GM18502 (cell line): ENCODE measurements around the gene LDLRAD4.
"Not testable (repeated sequence)": the region's sequence is repeated elsewhere in the genome, so short reads cannot be mapped to it uniquely, and the experiment has no call there.

Experiments used
- ATAC-seq: cut with Tn5 transposase; IDR thresholded peaks from one replicate; pipeline ENCODE4 v1.9.1; 2021; ENCODE audit warnings: mild to moderate bottlenecking; ENCODE audit not compliant: unreplicated experiment, poor library complexity

The LDLRAD4 gene

DNA sequence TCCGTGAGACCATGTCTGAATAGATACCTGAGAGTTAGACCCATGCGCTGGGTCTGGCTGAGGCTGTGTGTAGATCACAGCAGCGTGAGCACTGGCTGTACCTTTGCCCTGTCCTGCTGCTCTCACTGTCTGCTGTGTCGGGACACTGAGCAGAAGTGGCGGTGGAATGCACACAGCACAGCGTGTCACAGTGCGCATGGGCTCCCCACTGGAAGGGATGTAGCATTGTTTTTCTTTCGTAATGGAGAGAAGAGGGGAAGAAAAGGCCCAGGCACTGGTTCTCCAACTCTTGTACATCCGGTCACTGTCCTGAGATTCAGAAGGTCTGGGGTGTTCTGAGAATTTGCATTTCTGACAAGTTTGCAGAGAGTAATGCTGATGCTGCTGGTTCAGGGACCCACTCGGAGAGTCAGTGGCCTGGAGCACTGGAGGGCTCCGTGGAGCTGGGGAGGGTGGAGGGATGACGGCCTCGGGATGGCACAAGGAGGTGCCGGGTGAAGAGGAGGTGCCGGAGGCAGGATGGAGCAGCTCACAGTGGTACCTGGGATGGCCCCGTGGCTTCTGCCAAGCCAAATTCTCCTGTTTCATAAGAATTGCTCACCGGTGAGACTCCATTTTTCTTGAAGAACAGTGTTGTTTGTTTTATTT is 252.8 kb downstream of the LDLRAD4 start:
- ATAC-seq: no peak

- ATAC-seq: no peak
Measured at GRCh38 chr18:13471971-13472628, 253.5 kb downstream of the LDLRAD4 start.

- ATAC-seq: no peak
Measured at GRCh38 chr18:13473751-13474150, 255.2 kb downstream of the LDLRAD4 start.

DNA sequence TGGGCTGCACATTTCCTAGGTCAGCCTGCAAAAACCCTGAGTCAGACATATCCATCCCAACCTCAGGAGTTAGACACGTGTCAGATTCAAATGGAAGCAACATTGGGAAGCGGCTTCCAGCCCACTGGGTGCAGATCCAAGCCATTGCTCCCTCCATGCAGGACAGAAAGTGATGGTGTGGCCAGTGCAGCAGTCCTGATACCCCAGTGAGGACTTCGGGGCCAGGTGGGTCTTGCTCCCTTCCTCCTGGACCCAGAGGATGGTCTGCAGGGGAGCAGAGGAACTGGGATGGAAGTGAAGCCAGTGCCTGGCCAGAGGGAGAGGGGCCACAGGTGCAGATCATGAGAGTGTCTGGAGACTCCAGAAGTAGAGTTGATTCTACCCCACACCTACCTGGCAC is 255.8 kb downstream of the LDLRAD4 start:
- no peak for ATAC-seq

DNA sequence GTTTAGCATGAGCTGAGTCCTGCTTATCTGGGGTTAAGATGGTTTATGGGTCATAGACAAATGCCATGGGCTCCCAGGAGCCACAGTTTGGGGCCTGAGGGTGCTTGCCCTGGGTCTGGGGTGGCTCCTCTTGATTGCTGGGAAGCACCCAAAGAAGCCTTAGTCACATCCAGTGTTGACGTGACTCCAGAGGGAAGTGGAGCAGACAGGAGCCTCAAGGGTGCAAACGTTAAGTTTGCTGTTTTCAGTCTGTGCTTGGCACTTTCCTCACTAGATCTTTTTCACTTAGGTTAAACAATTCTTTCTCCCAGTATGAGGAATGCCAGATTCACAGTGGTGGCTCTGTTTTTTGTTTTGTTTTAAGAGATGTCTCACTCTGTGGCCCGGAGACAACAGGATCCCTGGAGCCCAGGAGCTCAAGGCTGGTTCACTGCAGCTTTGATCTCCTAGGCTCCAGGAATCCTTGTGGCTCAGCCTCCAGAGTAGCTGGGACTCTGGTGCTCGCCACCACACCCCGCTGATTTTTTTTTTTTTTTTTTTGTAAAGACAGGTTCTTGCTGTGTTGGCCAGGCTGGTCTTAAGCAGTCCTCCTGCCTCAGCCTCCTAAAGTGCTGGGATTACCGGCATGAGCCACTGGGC is 256.5 kb downstream of the LDLRAD4 start:
- ATAC-seq: no peak

- ATAC-seq: not testable (repeated sequence)
Measured at GRCh38 chr18:13476312-13476711, 257.8 kb downstream of the LDLRAD4 start.

- ATAC-seq: no peak
Measured at GRCh38 chr18:13477147-13477683, 258.7 kb downstream of the LDLRAD4 start.

DNA sequence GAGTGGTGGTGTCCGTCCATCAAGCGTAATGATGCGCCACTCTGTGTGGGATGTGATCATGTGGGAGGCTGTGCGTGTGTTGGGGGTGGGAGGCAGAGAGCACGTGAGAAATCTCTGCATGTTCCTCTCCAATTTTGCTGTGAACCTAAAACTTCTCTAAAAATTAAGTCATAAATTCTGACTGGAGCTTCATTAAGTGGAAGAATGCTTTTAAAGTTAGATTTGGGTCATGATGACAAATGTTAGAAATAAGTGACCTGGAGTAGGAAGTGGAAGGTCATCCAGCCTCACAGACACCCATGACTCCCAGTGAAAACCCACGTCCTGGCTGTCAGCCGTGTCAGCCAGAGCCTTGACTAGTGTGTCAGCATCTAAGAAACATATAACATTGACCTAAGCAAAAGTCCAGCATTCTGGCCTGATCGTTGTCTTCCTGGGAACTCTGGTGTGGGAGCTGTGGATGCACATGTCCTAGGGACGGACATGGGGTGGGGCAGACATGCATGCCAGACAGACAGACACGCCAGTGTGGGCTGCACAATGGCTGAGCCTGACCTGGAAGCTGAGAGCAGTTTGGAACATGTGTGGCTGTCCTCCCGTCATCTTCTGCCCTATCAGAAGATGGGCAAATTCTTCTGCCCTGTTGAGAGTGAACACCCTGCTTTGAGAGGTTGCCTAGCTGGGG is 262.2 kb downstream of the LDLRAD4 start:
- ATAC-seq: no peak

DNA sequence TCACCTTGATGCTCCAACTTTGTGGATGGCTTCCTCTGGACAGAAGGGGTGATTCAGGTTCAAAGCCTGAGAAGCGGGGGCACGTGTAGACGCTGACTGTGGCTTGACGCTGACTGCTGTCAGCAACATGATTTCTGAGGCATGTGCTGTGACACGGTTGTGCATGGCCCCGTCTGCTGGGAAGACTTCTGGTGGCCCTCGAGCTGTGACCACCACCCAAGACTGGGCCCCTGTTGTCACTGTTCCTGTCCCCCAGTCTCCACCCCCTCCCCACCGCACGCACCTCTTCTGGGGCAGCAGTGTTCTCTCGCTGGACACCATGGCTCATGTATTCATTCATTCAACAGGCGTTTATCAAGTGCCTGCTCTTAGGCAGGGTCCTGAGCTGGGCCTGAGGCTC is 262.8 kb downstream of the LDLRAD4 start:
- ATAC-seq: no peak

DNA sequence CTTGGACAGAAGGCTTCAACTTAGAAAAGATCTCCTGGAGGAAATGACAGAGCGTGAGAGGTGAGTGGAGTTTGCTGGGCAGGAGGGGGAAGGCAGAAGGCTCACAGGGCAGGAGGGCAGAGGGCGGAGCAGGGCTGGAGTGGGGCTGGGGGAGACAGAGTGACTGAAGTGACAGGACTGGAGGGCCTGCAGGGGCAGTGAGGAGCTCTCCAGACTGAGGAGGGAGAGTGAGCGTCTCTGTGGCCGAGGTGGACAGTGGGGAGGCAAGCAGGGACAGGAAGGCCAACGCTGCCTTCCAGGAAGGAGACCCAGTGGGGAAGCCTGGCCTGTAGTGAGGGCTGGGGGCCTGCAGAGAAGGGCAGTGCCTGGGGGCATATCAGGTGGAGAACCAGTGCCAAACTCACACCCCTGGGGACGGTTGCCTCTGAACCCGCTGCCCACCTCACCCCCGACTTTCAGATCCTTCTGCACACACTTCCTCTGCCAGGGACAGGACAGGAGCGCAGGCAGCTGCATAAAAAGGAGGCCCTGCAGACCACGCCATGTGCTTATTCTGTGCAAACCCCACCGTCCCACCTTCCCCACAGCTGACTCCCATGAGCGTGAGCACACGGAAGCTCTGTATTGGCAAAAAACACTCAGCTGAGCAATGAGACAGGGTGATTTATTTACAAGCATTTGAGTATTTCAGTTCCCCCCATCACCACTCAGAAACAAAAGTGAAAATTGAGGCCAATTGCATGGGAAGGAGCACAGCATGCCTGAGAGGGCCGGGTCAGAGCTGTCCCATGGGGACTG is 263.5 kb downstream of the LDLRAD4 start:
- ATAC-seq: peak; percentile 96

DNA sequence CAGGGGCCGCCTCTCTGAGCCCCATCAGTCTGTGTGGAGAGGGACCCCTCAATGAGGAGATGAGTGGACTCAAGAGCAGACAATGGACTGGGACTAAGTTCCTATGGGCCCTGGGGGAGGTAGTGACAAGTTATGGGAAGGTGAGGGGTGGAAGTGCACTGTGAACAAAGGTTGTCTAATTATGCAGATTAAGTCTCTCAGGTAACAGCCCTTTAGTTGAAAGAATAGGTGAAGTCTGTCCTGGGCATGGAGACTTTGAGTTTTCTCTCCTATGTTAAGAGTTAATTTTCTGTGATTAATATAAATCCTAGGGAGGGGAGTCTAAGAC is 264.0 kb downstream of the LDLRAD4 start:
- no peak for ATAC-seq

- ATAC-seq: no peak
Measured at GRCh38 chr18:13483316-13484270, 265.0 kb downstream of the LDLRAD4 start.

DNA sequence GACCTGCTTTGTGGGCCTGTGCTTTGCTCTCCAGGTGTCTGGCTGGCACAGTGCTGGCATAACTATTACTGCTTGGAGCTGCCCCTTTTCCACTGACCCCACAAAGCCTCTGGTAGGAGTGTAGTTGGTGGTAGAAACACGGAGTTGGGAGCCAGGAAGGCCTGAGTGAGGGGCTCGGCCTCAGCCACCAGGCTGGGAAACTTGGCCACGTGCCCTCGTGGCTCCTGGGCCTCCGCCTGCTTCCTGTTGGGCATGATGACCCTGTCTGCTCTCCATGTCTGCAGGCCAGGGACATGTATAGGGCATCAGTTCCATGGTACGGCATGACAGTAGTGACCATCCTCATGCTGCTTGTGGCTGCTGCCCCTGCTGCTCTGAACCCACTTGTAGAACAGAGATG is 266.6 kb downstream of the LDLRAD4 start:
- ATAC-seq: no peak

DNA sequence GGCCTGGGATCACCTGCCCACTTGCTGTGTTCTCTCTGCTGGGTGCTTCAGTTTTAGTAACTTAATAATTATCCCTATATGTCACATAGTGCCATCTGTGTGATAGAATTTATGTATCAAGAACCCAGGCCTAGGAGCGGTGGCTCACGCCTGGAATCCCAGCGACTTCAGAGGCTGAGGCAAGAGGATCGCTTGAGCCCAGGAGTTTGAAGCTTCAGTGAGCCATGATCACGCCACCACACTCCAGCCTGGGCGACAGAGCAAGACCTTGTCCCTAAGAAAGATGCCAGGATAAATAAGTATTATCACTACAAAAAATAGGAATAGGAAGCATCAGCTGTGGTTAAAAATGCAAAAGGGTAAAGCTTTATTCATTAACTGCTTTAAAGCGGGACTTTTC is 267.0 kb downstream of the LDLRAD4 start:
- ATAC-seq: no peak

- ATAC-seq: no peak
Measured at GRCh38 chr18:13486284-13486683, 267.7 kb downstream of the LDLRAD4 start.

GRCh38 chr18:13486686-13487085 is 268.1 kb downstream of the LDLRAD4 start:
- no peak for ATAC-seq

DNA sequence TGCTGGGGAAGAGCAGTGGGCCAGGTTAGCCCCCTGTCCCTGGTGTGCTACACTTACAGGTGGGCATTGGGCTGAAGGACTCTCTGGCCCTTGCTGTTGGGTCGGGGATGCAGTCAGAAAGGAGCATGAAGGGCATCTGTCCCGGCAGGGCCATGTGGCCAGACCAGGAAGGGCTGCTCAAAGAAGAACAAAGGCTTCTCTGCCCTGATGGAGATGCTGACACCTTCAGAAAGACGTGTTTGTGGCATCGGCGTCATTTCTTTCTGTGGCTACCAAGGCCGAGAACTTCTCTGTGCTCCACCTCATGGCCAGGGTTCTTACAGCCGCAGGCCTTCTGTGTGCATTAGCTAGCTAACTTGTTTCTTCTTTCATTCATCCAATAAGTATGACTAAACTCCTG is 268.7 kb downstream of the LDLRAD4 start:
- no peak for ATAC-seq

- ATAC-seq: no peak
Measured at GRCh38 chr18:13488281-13488929, 269.8 kb downstream of the LDLRAD4 start.

DNA sequence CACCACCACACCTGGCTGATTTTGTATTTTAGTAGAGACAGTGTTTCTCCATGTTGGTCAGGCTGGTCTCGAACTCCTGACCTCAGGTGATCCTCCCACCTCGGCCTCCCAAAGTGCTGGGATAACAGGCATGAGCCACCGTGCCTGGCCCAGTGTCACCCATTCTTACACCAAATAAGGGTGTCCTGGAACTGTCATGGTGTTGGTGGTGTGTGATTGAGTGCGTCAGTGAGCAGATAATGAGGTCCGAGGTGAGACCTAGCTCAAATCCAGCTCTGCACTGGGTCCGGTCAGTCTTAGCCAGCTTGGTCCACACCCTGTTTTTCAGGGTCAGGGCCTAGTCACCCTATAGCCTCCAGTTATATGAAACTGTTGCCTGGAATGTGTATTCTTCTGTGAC is 270.7 kb downstream of the LDLRAD4 start:
- not testable (repeated sequence) for ATAC-seq
